Activated B cell treated with CpG ODN at 0.5 μM for 24 hours (primary cell): Measurements from ENCODE around the gene KIF12. TPM values are rescaled to one million over a fixed set of nuclear protein-coding genes. Genes with fewer than 3 reads are reported as not detected.

Experiments used
- ATAC-seq: fragments of 200-7000 bp; cut with Tn5 transposase; one replicate; pipeline ENCODE4 v1.10.0; 2021; ENCODE audit warnings: low read depth, mild to moderate bottlenecking, moderate library complexity
- CTCF ChIA-PET: fragments of 350-600 bp; sonication (Branson Sonifier 250); formaldehyde crosslinking; loops from one replicate; lab custom pipeline; 2021; ENCODE audit warnings: antibody characterized with exemption; lab: Charles Lee
- POLR2A ChIA-PET: fragments of 350-600 bp; sonication (Branson Sonifier 250); formaldehyde crosslinking; loops from one replicate; lab custom pipeline; 2021; ENCODE audit warnings: antibody characterized with exemption; lab: Charles Lee
- DNase-seq: peaks from one replicate; pipeline ENCODE4 v3.0.0; 2022
- H3K27ac Mint-ChIP-seq: one replicate; pipeline ENCODE4 v1.8.0; 2020; ENCODE audit warnings: mixed read lengths
- H3K27me3 Mint-ChIP-seq: one replicate; pipeline ENCODE4 v1.8.0; 2021; ENCODE audit warnings: mixed read lengths
- H3K36me3 Mint-ChIP-seq: one replicate; pipeline ENCODE4 v1.8.0; 2021; ENCODE audit warnings: low read depth, mixed read lengths
- H3K4me1 Mint-ChIP-seq: one replicate; pipeline ENCODE4 v1.8.0; 2021; ENCODE audit warnings: mixed read lengths
- H3K4me3 Mint-ChIP-seq: one replicate; pipeline ENCODE4 v1.8.0; 2020; ENCODE audit warnings: mild to moderate bottlenecking, mixed read lengths
- H3K9me3 Mint-ChIP-seq: one replicate; pipeline ENCODE4 v1.8.0; 2020; ENCODE audit warnings: mixed read lengths
- intact Hi-C: fragments of 100-400 bp; cut with micrococcal nuclease; formaldehyde crosslinking; loops from one replicate; pipeline ENCODE4 v1.15.1; 2024
- total RNA-seq: library from RNA; stranded (reverse); gene quantifications from 2 replicates; pipeline ENCODE4 v1.2.3, GENCODE V29; 2022
- TF ChIP-seq, protein P1 (sequence below): fragments of 200-600 bp; IDR thresholded peaks from one replicate; pipeline ENCODE4 v1.8.0; 2022; ENCODE audit warnings: antibody characterized with exemption, mild to moderate bottlenecking

The KIF12 gene
- total RNA-seq, 1 donor from 2014 or later: not detected

- ChIA-PET POLR2A (no interaction called here), CTCF (no interaction called here)
- TF ChIP-seq, protein P1, sequence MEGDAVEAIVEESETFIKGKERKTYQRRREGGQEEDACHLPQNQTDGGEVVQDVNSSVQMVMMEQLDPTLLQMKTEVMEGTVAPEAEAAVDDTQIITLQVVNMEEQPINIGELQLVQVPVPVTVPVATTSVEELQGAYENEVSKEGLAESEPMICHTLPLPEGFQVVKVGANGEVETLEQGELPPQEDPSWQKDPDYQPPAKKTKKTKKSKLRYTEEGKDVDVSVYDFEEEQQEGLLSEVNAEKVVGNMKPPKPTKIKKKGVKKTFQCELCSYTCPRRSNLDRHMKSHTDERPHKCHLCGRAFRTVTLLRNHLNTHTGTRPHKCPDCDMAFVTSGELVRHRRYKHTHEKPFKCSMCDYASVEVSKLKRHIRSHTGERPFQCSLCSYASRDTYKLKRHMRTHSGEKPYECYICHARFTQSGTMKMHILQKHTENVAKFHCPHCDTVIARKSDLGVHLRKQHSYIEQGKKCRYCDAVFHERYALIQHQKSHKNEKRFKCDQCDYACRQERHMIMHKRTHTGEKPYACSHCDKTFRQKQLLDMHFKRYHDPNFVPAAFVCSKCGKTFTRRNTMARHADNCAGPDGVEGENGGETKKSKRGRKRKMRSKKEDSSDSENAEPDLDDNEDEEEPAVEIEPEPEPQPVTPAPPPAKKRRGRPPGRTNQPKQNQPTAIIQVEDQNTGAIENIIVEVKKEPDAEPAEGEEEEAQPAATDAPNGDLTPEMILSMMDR: no peak
- H3K9me3 Mint-ChIP-seq: peaks cover 9% of the 10 kb centered on the region
- DNase-seq (no peak), ATAC-seq (no peak)
- intact Hi-C loops: no loop called here
- H3K36me3 Mint-ChIP-seq: no peaks in the 10 kb centered on the region
- no peaks in the 10 kb centered on the region for H3K4me1 Mint-ChIP-seq
- no peak overlapping the region for H3K4me3 Mint-ChIP-seq
- H3K27ac Mint-ChIP-seq: no peak overlapping the region
- peaks cover 20% of the 10 kb centered on the region for H3K27me3 Mint-ChIP-seq
These were observed 24.2 kb upstream of the KIF12 start for GRCh38 chr9:114123031-114123977.

GRCh38 chr9:114122136-114123027, 23.3 kb upstream of the KIF12 start:
- H3K36me3 Mint-ChIP-seq: no peaks in the 10 kb centered on the region
- peaks cover 22% of the 10 kb centered on the region for H3K27me3 Mint-ChIP-seq
- H3K27ac Mint-ChIP-seq: no peak overlapping the region
- H3K4me1 Mint-ChIP-seq: no peaks in the 10 kb centered on the region
- intact Hi-C loops: no loop called here
- POLR2A ChIA-PET: no interaction called here
- no peak overlapping the region for H3K4me3 Mint-ChIP-seq
- DNase-seq (no peak), ATAC-seq (no peak)
- H3K9me3 Mint-ChIP-seq: peaks cover 3% of the 10 kb centered on the region
- TF ChIP-seq, protein P1: no peak
- CTCF ChIA-PET: no interaction called here

DNA sequence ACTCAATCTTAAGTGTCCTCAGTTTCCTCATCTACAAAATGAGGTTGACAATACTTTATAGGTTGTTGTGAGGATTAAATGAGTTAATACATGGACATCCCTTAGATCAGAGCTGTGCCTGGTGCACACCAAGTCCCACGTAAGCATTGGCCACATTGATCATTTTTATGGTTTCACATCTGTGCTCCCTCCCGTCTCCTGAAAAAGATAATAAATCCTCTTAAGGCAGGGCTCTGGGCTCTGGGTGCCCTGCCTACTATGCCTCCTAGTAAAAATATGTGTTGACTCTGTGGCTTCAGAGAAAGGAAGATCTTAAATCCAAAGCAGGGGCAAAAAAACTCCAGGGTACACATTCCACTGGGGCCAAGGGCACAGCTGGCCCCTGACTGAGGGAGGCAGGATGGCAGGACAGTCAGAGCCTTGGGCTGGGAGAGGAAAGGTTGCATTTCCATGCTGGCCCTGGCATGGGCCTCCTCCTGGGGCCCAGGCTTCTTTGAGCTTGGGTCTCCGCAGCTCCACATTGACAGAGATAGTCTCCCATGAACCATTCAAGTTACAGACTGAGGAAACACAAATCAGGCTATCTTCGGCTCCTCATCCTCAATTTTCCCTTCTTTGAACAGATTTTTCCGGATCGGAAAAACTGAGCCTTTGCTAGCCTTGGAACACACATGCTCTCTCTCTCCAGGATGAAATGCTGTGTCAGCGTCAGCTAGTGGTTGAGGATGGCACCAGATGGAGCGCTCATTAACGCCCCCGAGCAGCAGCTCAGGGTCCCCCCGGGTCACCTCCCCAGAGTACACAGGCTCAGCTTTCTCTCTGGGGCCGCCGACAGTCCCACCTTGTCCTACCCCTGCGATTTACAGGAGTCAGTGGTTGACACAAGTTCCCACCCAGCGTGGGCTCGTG, 22.4 kb upstream of the KIF12 start:
- Mint-ChIP-seq H3K9me3 (no peaks in the 10 kb centered on the region), H3K4me1 (no peaks in the 10 kb centered on the region), H3K27ac (no peak overlapping the region), H3K36me3 (no peaks in the 10 kb centered on the region), H3K27me3 (peaks cover 23% of the 10 kb centered on the region), H3K4me3 (no peak overlapping the region)
- intact Hi-C loops: no loop called here
- TF ChIP-seq, protein P1: no peak
- POLR2A ChIA-PET: no interaction called here
- CTCF ChIA-PET: no interaction called here
- ATAC-seq (no peak), DNase-seq (no peak)

DNA sequence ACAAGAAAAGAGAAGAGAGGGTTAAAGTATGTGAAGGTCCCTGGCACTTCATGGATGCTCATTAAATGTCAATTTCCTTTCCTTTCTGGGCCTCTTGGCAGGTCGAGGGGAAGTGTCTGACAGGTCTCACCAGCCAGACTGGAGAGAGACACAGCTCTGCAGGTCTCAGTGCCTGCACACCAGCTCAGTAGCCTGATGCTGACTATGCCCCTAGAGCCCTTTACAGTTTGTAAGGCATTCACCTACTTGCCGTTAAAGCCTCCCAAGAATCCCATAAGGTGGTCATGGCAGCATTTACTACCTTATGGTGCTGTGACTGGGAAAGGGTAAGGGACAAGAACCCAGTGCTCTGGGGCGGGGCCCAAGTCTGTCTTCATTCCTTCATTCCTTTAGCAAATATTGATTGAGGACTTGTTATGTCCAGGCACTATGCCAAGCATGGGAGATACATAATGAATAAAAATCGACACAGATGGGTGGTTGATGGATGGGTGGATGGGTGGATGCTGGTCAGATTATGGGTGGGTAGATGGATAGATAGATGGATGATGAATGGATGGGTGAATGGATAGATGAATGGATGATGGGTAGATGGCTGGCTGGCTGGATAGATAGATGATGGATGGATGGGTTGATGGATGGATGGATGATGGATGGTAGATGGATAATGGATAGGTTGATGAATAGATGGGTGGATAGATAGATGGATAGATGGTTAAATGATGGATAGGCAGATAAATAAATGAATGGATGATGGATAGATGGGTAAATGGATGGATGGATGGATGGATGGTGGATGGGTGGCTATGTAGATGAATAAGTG, 21.3 kb upstream of the KIF12 start:
- Mint-ChIP-seq H3K27me3 (peaks cover 22% of the 10 kb centered on the region), H3K4me1 (no peaks in the 10 kb centered on the region), H3K36me3 (no peaks in the 10 kb centered on the region), H3K4me3 (no peak overlapping the region), H3K9me3 (no peaks in the 10 kb centered on the region), H3K27ac (no peak overlapping the region)
- intact Hi-C loops: no loop called here
- TF ChIP-seq, protein P1: no peak
- DNase-seq (no peak), ATAC-seq (no peak)
- ChIA-PET CTCF (no interaction called here), POLR2A (no interaction called here)
